NCI-H1048 (cell line): Measurements from ENCODE around the gene CTNND2.
"Not testable (repeated sequence)": the region's sequence is repeated elsewhere in the genome, so short reads cannot be mapped to it uniquely, and the experiment has no call there.

Source experiments
- DNase-seq: peaks from one replicate; lab custom pipeline; 2025; lab: John Stamatoyannopoulos, UW

CTNND2 gene

DNA sequence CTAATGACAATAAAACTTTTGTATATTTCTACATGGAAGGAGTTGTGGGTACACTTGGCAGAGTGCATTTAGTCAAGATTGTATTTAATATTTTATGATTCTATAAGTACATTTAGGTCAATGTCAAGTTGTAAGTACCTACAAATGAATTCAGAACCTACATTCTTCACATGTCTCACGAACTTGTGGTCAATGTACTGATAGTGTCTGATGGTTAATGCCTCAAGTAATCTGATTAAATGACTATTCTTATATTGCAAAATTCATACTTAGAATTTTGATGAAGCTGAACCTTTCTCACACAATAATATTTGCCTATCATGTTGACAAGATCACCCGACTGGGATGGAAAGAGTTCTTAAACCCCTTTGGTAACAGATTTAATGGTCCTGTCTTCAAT lies 444.5 kb downstream of the CTNND2 start:
- no peak for DNase-seq

DNA sequence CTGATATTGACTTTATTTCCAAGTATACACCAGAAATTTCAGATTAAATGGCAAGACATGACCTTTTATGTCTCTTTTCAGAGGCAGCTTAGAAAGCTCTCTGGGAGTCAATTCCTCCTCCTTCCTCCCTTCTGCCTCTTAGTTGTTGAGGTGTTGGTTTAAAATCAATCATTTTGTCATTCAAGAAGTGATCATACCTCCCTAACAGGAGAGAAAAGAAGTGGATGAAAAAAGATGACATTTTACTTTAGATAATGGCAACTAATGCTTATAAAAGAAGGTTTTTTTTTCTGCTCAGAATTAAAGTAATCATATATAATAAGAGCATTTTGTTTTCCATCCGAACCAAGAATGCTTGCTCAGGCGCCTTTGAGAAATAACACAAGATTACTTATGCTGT lies 448.7 kb downstream of the CTNND2 start:
- no peak for DNase-seq

DNA sequence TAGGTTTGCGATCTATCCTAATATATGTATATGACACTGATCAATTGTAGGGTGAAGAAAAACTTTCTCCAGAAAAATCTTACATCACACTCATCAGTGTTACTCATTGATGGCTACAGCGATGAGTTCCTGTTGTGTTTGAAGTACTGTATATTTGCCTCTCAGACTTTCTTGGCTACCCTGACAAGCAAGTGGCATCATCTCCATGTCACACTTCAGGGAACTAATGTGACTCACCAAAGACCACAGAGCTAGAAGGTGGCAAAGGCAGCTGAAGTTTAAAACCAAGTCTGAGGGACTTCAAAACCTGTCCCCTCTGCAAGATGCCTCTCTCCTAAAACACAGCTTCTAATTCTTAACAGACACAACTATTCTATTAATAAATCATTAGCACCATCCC lies 451.4 kb downstream of the CTNND2 start:
- DNase-seq: no peak

DNA sequence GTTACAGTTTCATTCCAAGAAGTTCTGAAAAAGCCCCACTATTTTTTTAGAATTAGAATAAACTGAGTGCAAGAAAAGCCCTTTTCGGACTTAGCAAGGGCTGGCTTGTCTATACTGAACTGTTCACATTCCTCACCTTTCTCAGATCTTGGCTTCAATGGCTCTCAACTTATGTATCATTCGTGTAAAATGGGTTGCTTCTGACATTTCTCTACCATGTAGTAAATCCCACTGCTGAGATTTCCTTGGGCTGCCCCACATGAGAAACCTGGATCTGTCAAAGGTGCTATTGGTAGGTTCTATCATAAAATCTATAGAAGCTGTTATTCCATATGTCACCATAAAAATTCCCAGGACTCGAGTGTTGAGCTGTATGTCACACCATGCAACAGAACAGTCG lies 454.3 kb downstream of the CTNND2 start:
- DNase-seq: no peak

DNA sequence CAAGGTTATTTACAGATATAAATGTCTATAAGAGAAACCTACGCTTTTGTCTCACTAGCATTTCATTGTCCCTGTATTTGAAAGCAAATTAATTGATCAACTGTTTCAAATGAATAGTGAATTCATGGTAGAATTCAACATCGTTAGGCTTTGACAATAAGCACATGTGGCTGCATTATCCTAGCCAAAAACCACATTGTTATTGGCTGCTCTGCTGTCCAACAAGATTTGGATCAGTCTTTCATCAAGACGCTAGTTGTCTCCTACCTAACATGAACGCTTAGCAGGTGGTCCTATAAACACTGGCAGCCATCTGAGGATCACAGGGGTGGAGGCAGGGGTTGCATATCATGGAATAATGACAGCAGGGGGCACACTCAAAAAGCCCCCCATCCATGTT lies 455.0 kb downstream of the CTNND2 start:
- DNase-seq: no peak

DNA sequence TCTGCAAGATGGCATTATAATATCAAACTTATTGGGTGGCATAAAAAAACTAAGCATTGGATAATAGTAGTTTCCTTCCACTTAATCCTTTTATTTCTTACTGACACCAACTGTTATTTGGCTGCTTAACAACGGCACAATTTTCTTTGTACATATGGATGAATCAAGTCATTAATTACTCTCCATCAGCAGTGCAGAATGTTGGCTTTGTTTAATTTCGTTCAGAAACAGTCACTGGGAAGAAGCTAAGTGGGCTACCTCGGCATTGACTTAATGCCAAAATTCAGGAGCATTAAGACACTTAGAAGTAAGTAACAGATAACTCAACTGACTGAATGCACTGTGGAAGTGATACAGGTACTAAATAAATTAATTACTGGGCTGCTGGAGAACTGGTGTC lies 460.4 kb downstream of the CTNND2 start:
- no peak for DNase-seq

DNA sequence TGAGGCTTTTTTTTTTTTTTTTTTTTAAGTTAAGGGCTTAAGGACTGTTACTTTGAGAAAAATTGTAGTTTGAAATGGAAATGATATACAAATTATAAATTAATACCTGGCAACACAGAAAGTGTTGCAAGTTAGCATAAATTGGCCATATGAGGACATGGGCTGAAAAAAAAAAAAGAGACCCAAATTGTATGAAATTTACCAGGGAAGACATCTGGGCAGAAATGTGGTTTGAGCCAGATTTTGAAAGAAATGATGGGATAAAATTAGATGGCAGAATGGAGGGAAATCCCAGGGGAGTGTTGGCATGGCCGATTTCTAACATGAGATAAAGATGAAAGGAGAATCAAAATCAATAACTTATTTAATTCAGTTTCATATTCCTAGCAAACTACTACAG lies 472.1 kb downstream of the CTNND2 start:
- DNase-seq: no peak

DNA sequence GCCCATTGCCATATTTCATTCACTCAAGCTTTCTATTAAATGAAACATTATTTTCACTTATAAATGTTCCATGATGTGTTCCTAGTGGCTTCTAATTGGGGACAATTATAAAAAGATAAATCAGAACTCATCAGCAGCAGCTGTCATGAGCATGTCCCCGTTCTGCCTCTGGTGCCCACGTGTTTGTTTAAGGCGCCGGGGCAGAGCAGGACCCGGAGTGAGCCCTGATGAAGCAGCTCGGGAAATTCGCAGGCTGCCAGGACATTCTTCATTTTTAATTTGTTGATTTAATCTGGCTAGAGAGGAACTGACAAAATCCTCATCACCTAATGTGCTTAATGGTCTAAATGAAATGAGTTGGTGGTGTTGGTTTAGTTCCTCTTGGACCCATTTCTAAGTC lies 475.0 kb downstream of the CTNND2 start:
- no peak for DNase-seq

DNA sequence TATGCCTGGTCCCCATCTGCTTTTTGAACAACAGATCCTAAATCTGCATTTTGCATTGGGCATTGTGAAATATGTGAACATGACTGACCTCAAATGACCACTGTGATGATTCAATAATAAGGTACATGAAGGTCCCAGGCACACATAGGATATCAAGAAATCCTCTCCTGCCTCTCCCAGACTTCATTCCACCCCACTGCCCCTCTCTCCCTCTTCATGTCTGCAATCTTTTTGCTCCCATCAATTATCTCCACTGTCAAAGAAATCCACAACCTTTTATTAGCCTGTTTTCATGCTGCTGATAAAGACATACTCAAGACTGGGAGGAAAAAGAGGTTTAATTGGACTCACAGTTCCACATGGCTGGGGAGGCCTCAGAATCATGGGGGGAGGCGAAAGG lies 476.7 kb downstream of the CTNND2 start:
- DNase-seq: no peak

DNA sequence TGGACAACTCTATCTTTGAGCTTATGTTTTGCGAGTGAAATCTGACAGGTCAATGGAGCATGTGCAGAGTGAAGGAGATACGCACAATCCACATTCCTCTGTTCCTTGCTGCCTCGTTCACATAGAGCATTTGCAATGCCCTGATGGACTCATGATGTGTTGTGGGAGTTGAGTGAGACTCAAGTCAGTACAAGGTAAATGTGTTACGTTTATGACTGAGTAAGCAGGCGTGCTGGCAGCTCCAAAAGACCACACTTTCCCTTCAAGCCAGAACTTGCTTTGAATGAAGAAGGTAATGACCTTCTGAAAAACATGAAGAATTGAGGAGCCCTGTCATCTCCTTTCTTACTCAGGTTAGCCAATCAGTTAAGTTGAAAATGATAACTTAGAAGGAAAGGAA lies 477.8 kb downstream of the CTNND2 start:
- DNase-seq: no peak

DNA sequence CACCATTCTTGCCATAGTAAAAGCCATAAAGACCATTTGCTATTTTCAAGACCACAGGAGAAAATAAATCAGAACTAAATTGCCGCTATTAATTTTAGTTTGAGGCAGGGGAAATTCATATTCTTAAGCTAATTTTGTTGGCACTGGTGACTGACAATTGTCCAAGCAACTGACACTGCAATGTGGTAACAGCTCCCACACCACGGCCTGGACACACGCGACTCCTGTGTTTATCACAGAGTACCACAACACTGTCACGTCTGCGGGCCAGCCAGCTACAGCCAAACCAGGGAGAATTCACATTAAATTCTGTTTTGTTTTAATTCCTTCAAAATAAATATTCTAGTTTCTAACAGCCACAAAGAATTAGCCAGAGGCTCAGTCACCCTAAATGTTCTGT lies 481.9 kb downstream of the CTNND2 start:
- DNase-seq: no peak

DNA sequence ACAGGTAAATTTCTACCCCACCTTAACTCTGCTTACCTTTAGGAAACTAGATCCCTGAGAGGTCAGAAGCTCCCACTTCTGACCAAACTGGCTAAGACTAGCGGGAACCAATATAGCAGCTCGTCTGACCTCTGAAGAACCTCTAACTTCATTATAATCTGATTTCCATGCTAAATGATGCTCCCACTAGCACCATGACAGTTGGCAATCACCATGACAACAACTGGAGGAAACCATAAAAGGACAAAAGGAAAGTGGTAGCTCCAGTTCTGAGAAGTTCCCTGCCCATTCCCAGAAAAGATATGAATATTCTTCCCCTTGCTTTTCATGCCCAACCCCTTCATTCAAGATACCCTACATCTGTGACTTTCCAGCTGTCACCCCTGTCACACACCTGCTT lies 483.3 kb downstream of the CTNND2 start:
- no peak for DNase-seq

DNA sequence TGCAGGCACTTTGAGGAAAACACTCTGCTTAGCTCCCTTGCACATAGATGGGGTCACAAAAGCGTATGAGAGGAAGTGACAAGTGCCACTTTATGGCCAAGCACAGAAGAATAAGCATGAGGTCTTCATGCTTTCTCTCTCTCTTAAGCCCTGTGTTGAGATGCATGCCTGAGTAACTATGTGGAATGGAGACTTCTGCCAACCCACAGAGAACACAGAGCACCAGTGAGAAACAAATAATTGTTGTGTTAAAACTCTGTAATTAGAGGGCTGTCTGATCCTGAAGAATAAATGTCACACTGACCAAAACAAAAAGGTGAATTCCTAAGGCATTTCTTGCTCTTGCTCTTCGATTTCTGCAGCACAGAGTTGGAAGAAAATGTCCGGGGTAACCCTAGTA lies 488.5 kb downstream of the CTNND2 start:
- DNase-seq: no peak

DNA sequence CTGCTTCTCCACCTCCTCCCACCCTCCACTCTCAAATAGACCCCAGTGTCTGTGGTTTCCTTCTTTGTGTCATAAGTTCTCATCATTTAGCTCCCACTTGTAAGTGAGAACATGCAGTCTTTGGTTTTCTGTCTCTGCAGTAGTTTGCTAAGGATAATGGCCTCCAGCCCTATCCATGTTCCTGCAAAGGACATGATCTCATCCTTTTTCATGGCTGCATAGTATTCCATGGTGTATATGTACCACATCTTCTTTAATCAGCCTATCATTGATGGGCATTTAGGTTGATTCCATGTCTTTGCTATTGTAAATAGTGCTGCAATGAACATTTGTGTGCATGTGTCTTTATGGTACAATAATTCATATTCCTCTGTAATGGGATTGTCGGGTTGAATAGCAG lies 489.5 kb downstream of the CTNND2 start:
- not testable (repeated sequence) for DNase-seq

DNA sequence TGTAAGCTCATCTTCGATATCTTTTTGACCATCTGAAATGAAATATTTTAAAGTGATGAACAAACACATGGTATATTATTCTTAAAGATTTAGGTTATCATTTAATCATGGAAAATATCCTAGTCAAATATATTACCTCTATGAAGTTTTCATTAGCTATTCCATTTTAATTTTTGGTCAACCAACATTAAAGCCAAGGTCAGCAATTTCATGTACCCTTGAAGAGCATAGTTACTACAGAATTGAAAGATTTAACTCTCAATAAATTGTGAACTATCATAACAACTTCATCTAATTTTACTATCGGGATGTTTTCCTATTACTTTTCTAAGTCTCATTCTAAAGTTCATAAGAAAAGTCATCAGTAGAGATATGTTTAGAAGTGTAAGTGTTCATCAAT lies 492.6 kb downstream of the CTNND2 start:
- DNase-seq: no peak

DNA sequence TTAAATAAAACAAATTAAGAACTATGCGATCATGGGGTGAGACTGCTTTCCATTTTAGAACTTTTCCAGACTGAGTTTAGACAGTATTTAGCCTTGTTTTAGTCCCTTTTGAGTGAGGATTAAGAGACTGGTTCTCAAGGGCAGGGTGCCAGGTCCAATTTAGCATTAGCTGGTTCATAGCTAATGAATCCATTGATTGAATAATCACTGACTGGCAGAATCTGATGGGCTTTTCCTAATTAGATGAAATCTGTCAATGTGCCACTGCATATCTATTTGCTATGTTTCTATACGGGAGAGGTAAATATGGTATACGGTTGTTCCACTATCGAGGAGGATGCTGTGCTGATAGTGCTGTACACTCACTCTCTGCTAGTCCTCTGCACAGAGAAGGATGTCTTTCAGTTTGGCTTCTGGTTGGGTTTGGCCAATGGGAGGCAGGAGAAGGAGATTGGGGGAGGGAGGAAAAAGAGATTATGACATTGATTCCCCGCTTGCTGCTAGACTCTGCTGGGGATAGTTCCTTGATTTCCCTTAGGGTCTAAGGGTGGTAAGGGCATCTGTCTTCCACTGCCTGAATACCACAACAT lies 496.6 kb downstream of the CTNND2 start:
- no peak for DNase-seq

DNA sequence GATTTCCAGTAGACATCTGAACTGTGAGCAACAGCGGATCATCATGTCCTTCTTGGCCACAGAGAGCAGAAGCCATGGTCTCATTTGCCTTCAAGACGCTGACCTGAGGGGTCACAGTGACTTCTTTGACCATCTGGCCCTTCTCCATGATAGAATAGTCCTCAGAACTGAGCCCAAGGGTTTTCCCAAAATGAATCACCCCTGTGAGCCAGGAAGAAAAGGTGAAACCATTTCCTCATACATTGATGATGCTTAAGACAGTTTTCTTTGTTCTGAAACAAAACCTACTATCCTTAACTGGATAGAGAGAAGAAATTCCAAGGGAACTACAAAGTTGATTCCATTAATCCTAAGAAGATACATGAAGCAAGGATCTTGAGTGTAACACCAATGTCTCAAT lies 503.9 kb downstream of the CTNND2 start:
- no peak for DNase-seq

DNA sequence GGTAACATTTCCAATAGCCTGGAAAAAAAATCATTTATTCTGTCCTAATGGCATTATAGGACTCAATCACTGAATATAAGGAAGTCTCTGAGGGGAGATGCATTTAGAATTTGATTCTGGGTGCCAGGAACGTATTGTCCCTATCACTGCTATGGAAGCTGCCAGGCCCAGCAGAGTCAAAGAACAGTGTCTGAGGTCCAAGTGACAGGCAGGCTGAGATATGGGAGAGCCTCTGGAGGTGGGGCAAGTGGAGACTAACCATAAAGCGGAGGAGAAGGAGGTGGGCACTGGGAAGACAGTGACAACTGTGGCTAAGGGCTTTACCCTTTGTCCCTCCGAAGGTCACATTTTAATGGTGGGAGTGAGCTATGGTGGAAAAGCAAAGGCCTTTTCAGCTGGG lies 505.5 kb downstream of the CTNND2 start:
- no peak for DNase-seq

DNA sequence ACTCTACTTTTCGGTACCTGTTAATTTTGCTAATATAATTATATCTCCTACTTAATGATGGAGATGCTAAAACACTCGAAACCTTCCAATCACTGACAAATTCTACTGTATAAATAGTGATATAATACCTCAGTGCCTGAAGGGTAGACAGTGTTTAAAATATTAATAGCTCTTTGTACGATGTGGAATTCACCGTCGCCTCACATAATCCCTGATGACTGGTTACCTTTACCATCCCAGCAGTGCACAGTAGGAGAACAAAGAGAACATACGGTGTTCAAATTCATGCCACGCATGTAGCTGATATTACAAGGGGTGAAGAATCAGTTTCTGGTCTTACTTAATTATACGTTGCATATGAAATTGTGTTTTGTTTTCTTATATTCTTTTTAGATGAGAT lies 506.7 kb downstream of the CTNND2 start:
- DNase-seq: no peak

DNA sequence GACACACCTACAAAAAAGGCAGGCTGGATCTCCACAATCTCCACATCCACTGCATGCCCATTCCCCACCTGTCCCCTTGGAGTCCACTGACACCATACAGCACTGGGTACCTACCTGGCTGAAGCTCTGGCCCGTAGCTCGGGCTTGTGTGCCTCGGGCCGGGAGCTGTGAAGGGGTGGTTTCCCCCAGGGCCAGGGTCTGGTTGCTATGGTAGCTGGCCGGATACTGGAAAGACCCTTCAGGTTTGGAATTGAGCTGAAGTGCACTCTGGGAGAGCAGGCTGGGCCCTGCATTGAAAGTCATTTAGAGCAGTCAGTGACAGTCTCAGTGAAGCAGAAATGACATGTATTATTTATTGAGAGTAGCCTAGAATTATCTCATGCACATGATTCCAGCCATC lies 507.3 kb downstream of the CTNND2 start:
- no peak for DNase-seq

DNA sequence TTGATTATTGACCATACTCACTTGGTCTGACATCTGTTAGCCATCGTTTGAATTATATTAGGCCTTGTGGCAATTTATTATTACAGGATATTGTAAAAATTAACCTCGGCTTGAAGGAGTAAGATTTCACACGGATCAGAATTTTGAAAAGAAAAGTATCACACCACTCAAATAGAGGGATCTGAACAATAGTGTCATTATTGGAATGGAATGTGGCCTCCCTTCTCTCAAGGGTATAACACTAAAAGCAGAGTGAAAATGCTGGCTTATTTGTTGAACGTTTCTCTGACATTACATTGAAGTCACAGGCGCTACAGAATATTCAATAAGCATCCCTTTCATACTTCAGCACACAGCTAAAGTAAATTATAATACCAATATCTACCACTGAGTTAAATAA lies 509.3 kb downstream of the CTNND2 start:
- DNase-seq: no peak

DNA sequence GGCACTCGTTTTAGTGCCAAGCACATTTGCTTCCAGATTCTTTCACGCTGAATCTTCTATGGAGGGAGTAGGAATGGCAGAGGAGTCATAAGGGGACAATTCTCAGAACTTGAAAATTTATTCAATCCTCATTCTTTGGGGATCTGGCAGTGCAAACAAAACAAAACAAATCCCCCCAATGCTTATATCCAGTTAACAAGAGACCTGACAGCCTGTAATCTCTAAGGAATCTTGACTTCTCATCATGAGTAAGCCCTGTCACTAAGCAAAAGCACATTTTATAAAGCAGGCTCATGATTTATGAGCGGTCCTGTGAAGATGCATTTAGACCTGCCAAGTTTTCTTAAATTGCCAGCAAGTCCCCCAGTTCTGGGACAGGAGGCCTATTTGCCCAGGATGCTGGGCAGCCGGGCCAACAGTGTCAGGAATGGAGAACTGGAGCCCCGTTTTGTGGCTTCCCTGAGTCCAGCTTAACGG lies 513.9 kb downstream of the CTNND2 start:
- no peak for DNase-seq

DNA sequence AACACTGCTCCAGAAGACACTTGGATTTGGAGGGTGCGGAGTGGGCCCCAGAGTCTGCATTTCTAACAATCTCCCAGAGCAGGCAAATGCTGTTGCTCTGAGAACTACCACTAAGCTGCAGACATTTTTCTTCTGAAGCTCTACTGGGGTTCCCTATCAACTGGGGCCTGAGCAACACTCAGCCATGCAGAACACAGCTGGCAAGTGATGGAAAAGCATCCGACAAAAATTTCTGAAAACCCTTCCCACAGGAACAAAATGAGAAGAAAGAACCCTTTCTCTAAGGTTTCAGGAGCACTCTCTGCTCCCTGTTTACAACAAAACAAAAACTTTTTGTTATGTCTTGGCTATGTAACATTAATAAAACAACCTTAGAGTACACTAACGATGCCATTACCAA lies 516.9 kb downstream of the CTNND2 start:
- DNase-seq: no peak

DNA sequence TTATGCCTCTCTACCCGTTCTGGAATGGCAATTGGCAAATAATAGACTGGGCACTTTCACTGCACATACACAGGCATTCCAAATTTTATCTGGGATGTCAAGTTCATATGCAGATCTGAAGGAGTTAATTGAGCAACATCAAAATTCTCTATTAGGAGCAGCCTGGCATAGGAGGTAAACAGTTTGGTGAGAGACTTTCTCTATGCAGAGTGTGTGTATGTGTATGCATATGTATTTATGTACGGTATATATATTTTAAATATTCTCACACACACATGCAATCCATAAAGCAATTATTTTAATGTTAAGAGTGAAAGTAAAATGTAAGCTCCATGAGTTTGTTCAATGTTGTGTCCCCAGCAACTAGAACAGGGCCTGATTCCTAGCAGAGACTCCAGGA lies 517.8 kb downstream of the CTNND2 start:
- no peak for DNase-seq

DNA sequence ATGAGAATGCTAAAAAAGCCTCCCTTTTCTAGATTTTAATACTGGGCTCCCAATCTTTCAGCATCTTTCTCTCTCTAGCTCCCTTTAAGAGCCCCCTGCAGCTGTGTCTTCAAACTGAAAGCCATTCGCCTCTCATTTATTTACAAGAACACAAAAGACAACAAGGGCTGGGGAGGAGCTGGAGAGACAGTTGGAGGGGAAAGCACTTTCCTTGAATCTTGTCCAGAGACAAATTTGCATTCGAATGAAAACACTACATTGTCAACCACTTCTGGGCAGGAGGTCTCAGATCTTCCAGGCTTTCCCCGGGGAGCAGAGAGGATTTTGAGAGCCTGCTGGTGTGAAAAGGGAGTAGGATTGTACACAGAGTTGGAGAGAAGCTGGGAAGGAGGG lies 518.3 kb downstream of the CTNND2 start:
- no peak for DNase-seq
